B cell (primary cell): Measurements from ENCODE around the gene RPH3AL. TPM values are rescaled to one million over a fixed set of nuclear protein-coding genes. Genes with fewer than 3 reads are reported as not detected.

Experiments used
- ATAC-seq: fragments of 200-7000 bp; cut with Tn5 transposase; one replicate; pipeline ENCODE4 v1.10.0; 2021; ENCODE audit warnings: low read depth, mild to moderate bottlenecking, moderate number of reproducible peaks, moderate library complexity
- CTCF ChIA-PET: fragments of 350-600 bp; sonication (Branson Sonifier 250); formaldehyde crosslinking; loops from one replicate; lab custom pipeline; 2021; ENCODE audit warnings: antibody characterized with exemption, inconsistent platforms; lab: Charles Lee
- POLR2A ChIA-PET: fragments of 350-600 bp; sonication (Branson Sonifier 250); formaldehyde crosslinking; loops from one replicate; lab custom pipeline; 2021; ENCODE audit warnings: antibody characterized with exemption; lab: Charles Lee
- DNase-seq: peaks from one replicate; pipeline ENCODE4 v3.0.0; 2013
- H2AFZ ChIP-seq: 2 replicates; pipeline ENCODE4 v1.6.1; 2012; ENCODE audit warnings: mild to moderate bottlenecking, low read depth, low read length; ENCODE audit not compliant: insufficient read depth, poor library complexity, severe bottlenecking
- H3K27ac ChIP-seq, 2 donors: 1 replicate in 1 of 2; 2 replicates in 1 of 2; pipeline ENCODE4 v1.5.1; 2012 to 2013; ENCODE audit warnings: low read length in 2 of 2, mild to moderate bottlenecking in 2 of 2, moderate library complexity in 1 of 2
- H3K27me3 ChIP-seq, 4 experiments: fragments of 200-600 bp in 1 of 4; sonication (generic) in 1 of 4; replicated peaks in 1 of 4; 1 replicate in 2 of 4; 2 replicates in 2 of 4; pipeline versions ENCODE4 v1.6.1 to v1.7.0; 2013 to 2016; ENCODE audit warnings: low read length in 3 of 4, mild to moderate bottlenecking in 2 of 4, mixed read lengths in 1 of 4, moderate library complexity in 1 of 4; ENCODE audit not compliant: insufficient read depth in 4 of 4, control insufficient read depth in 3 of 4; ENCODE audit errors: control extremely low read depth in 1 of 4
- H3K36me3 ChIP-seq, 2 experiments: replicated peaks in 1 of 2; 1 replicate in 1 of 2; 2 replicates in 1 of 2; pipeline versions ENCODE4 v1.6.1 to v1.7.1; 2013; ENCODE audit warnings: low read length in 1 of 2; ENCODE audit not compliant: insufficient read depth in 2 of 2, control insufficient read depth in 1 of 2; ENCODE audit errors: control extremely low read depth in 1 of 2, extremely low read depth in 1 of 2
- H3K4me1 ChIP-seq, 2 donors: fragments of 200-600 bp in 1 of 2; sonication (generic) in 1 of 2; 1 replicate in 1 of 2; 2 replicates in 1 of 2; pipeline versions ENCODE4 v1.5.1 to v1.6.1; 2013 to 2017; ENCODE audit warnings: low read length in 2 of 2; ENCODE audit not compliant: control insufficient read depth in 2 of 2, insufficient read depth in 2 of 2
- H3K4me2 ChIP-seq: replicated peaks from 2 replicates; pipeline ENCODE3; 2012; ENCODE audit warnings: mild to moderate bottlenecking, low read depth, low read length; ENCODE audit not compliant: poor library complexity, severe bottlenecking
- H3K4me3 ChIP-seq, 5 experiments: fragments of 200-600 bp in 1 of 5; sonication (generic) in 1 of 5; 1 replicate in 3 of 5; 2 replicates in 2 of 5; pipeline versions ENCODE4 v1.5.1 to v1.7.0; 2011 to 2016; ENCODE audit warnings: low read length in 4 of 5, mild to moderate bottlenecking in 4 of 5, low read depth in 2 of 5, control low read depth in 1 of 5, moderate library complexity in 1 of 5; ENCODE audit not compliant: insufficient read depth in 1 of 5; ENCODE audit errors: control extremely low read depth in 1 of 5, extremely low read depth in 1 of 5
- H3K79me2 ChIP-seq: fragments of 200-600 bp; sonication (generic); one replicate; pipeline ENCODE4 v1.6.0; 2016; ENCODE audit warnings: low read length; ENCODE audit not compliant: control insufficient read depth, insufficient read depth
- H3K9ac ChIP-seq: fragments of 200-600 bp; sonication (generic); 2 replicates; pipeline ENCODE4 v1.6.1; 2017; ENCODE audit warnings: mild to moderate bottlenecking, low read length, moderate library complexity
- H3K9me3 ChIP-seq, 3 donors: one replicate each; pipeline versions ENCODE4 v1.6.1 to v1.7.1; 2013; ENCODE audit warnings: low read length in 2 of 3; ENCODE audit not compliant: control insufficient read depth in 2 of 3, insufficient read depth in 1 of 3; ENCODE audit errors: control extremely low read depth in 1 of 3
- H4K20me1 ChIP-seq: 2 replicates; pipeline ENCODE4 v1.6.0; 2012; ENCODE audit warnings: mild to moderate bottlenecking, low read length; ENCODE audit not compliant: insufficient read depth, control insufficient read depth, poor library complexity, severe bottlenecking
- H3K27ac Mint-ChIP-seq: one replicate; pipeline ENCODE4 v1.8.0; 2021; ENCODE audit warnings: mixed read lengths
- H3K27me3 Mint-ChIP-seq: one replicate; pipeline ENCODE4 v1.8.0; 2021; ENCODE audit warnings: mixed read lengths
- H3K4me1 Mint-ChIP-seq: one replicate; pipeline ENCODE4 v1.8.0; 2021; ENCODE audit warnings: mixed read lengths
- H3K4me3 Mint-ChIP-seq: one replicate; pipeline ENCODE4 v1.8.0; 2021; ENCODE audit warnings: mixed read lengths
- H3K9me3 Mint-ChIP-seq: one replicate; pipeline ENCODE4 v1.8.0; 2022; ENCODE audit warnings: mixed read lengths; ENCODE audit not compliant: insufficient read depth
- CTCF ChIP-seq: fragments of 200-600 bp; IDR thresholded peaks from one replicate; pipeline ENCODE4 v1.8.0; 2022; ENCODE audit warnings: antibody characterized with exemption, mild to moderate bottlenecking
- EZH2 ChIP-seq: IDR thresholded peaks from 2 replicates; pipeline ENCODE4 v1.6.1; 2012; ENCODE audit warnings: borderline replicate concordance, low read depth, mild to moderate bottlenecking, moderate library complexity, low read length; ENCODE audit not compliant: insufficient read depth, poor library complexity, severe bottlenecking
- WGBS: methylation state at CpG from one replicate; pipeline ENCODE4 v1.1.5; 2013; ENCODE audit warnings: missing lambda C conversion rate; ENCODE audit not compliant: insufficient coverage; 5-methylcytosine and 5-hydroxymethylcytosine counted together
- intact Hi-C: fragments of 100-400 bp; cut with micrococcal nuclease; formaldehyde crosslinking; loops from one replicate; pipeline ENCODE4 v1.10.0; 2022
- polyA plus RNA-seq: library from polyadenylated mRNA; depleted of rRNA; stranded (reverse); fragments of >200 nt; gene quantifications from 2 replicates; pipeline ENCODE4 v1.2.3, GENCODE V29; 2012
- total RNA-seq, 2 donors: library from RNA; stranded (reverse); fragments of 120-200 nt in 1 of 2; gene quantifications; 1 replicate in 1 of 2; 2 replicates in 1 of 2; pipeline versions ENCODE4 v1.2.3 to v1.2.4, GENCODE V29; 2013 to 2022

Gene RPH3AL
- total and polyA plus RNA-seq, 2 donors (not counting 1 experiment from before 2014, with no cell fraction given): 10.8 to 13.3 TPM

- Histone ChIP-seq H3K27ac (no peak overlapping the region), H3K4me2 (no peak overlapping the region), H3K4me1 (no peaks in the 10 kb centered on the region), H4K20me1 (no peaks in the 10 kb centered on the region), H3K36me3 (no peaks in the 10 kb centered on the region), H3K4me3 (no peak overlapping the region), H3K9me3 (peaks cover 0 to 12% (median 0%) of the 10 kb centered on the region in 3 donors), H3K79me2 (no peaks in the 10 kb centered on the region), H3K9ac (no peak overlapping the region), H3K27me3 (peaks cover 0 to 19% (median 0%) of the 10 kb centered on the region in 4 experiments), H2AFZ (no peak overlapping the region)
- H3K27ac Mint-ChIP-seq: no peak overlapping the region
- CTCF ChIA-PET: no interaction called here
- intact Hi-C loops: no loop called here
- H3K27me3 Mint-ChIP-seq: peaks cover 4% of the 10 kb centered on the region
- H3K4me3 Mint-ChIP-seq: no peak overlapping the region
- DNase-seq (no peak), ATAC-seq (no peak)
- WGBS: 96% methylated on average over 8 of the region's 8 CpGs
- H3K4me1 Mint-ChIP-seq: no peaks in the 10 kb centered on the region
- no peaks in the 10 kb centered on the region for H3K9me3 Mint-ChIP-seq
- POLR2A ChIA-PET: no interaction called here
- TF ChIP-seq EZH2 (no peak), CTCF (no peak)
These were observed 159.2 kb downstream of the RPH3AL start for GRCh38 chr17:193426-193810.

GRCh38 chr17:192666-193425 is 159.8 kb downstream of the RPH3AL start:
- H3K36me3 ChIP-seq: no peaks in the 10 kb centered on the region
- H3K4me3 ChIP-seq: no peak overlapping the region
- Mint-ChIP-seq H3K9me3 (no peaks in the 10 kb centered on the region), H3K27me3 (peaks cover 2% of the 10 kb centered on the region), H3K4me3 (no peak overlapping the region), H3K27ac (no peak overlapping the region), H3K4me1 (no peaks in the 10 kb centered on the region)
- intact Hi-C loops: no loop called here
- no peaks in the 10 kb centered on the region for H3K79me2 ChIP-seq
- TF ChIP-seq EZH2 (no peak), CTCF (no peak)
- ATAC-seq (no peak), DNase-seq (no peak)
- H3K4me1 ChIP-seq: no peaks in the 10 kb centered on the region
- H3K27ac ChIP-seq: no peak overlapping the region
- no peak overlapping the region for H2AFZ ChIP-seq
- peaks cover 0 to 9% (median 0%) of the 10 kb centered on the region in 3 donors for H3K9me3 ChIP-seq
- no peak overlapping the region for H3K4me2 ChIP-seq
- H3K27me3 ChIP-seq: peaks cover 0 to 15% (median 0%) of the 10 kb centered on the region in 4 experiments
- H4K20me1 ChIP-seq: no peaks in the 10 kb centered on the region
- ChIA-PET CTCF (no interaction called here), POLR2A (no interaction called here)
- 84% methylated on average over 17 of the region's 21 CpGs for WGBS
- H3K9ac ChIP-seq: no peak overlapping the region
